HepG2 (cell line): ENCODE measurements around the gene NFE2L3. TPM values are rescaled to one million over a fixed set of nuclear protein-coding genes. Genes with fewer than 3 reads are reported as not detected.

Experiments used
- BORCS8-MEF2B ChIP-seq: sonication (generic); formaldehyde crosslinking; IDR thresholded peaks from 2 replicates; pipeline ENCODE4 v1.8.0; 2022; ENCODE audit warnings: mild to moderate bottlenecking, missing genetic modification reagents
- CENPT ChIP-seq: sonication (generic); formaldehyde crosslinking; IDR thresholded peaks from 2 replicates; pipeline ENCODE4 v1.8.0; 2022; ENCODE audit warnings: low read depth, mild to moderate bottlenecking, moderate library complexity, missing genetic modification reagents
- CENPX ChIP-seq: sonication (generic); formaldehyde crosslinking; IDR thresholded peaks from 2 replicates; pipeline ENCODE4 v1.9.0; 2021; ENCODE audit warnings: mild to moderate bottlenecking, missing genetic modification reagents, moderate library complexity
- CREB1 ChIP-seq, 2 experiments: fragments of 450-650 bp in 1 of 2; IDR thresholded peaks; 2 replicates each; pipeline ENCODE4 v1.6.1; 2016 to 2017; ENCODE audit warnings: control low read depth in 1 of 2, mild to moderate bottlenecking in 1 of 2, missing compliant biosample characterization in 1 of 2, missing genetic modification characterization in 1 of 2
- DNMT3B ChIP-seq: conservative IDR thresholded peaks from 2 replicates; pipeline ENCODE4 v1.6.1; 2016; ENCODE audit warnings: missing biosample characterization, control low read depth
- KLF6 ChIP-seq: IDR thresholded peaks from 2 replicates; pipeline ENCODE4 v1.8.0; 2016; ENCODE audit warnings: missing biosample characterization, missing genetic modification reagents
- MED1 ChIP-seq: sonication (generic); formaldehyde crosslinking; IDR thresholded peaks from 2 replicates; pipeline ENCODE4 v1.4.0; 2020; ENCODE audit warnings: missing genetic modification reagents
- PRMT3 ChIP-seq: sonication (generic); formaldehyde crosslinking; IDR thresholded peaks from 2 replicates; pipeline ENCODE4 v1.8.1; 2022; ENCODE audit warnings: low read depth, mild to moderate bottlenecking, moderate library complexity, missing genetic modification reagents, borderline replicate concordance
- RORA ChIP-seq: sonication (generic); formaldehyde crosslinking; IDR thresholded peaks from 2 replicates; pipeline ENCODE4 v1.5.0; 2020; ENCODE audit warnings: mild to moderate bottlenecking, missing genetic modification reagents, moderate library complexity
- SRY ChIP-seq: sonication (generic); formaldehyde crosslinking; IDR thresholded peaks from 2 replicates; pipeline ENCODE4 v1.8.0; 2022; ENCODE audit warnings: mild to moderate bottlenecking, missing genetic modification reagents
- SUZ12 ChIP-seq: fragments of 150-350 bp; IDR thresholded peaks from 2 replicates; pipeline ENCODE4 v1.6.1; 2014; ENCODE audit warnings: low read depth, low read length
- TGIF2 ChIP-seq: IDR thresholded peaks from 2 replicates; pipeline ENCODE4 v1.6.1; 2016; ENCODE audit warnings: control low read depth, missing compliant biosample characterization
- ZBTB3 ChIP-seq: sonication (generic); formaldehyde crosslinking; IDR thresholded peaks from 2 replicates; pipeline ENCODE4 v1.4.0; 2020; ENCODE audit warnings: low read depth, mild to moderate bottlenecking, moderate library complexity, missing genetic modification reagents, borderline replicate concordance
- ZNF101 ChIP-seq: sonication (generic); formaldehyde crosslinking; IDR thresholded peaks from 2 replicates; pipeline ENCODE4 v1.4.0; 2020; ENCODE audit warnings: mild to moderate bottlenecking, low read depth, missing genetic modification reagents, borderline replicate concordance
- ZNF251 ChIP-seq: sonication (generic); formaldehyde crosslinking; IDR thresholded peaks from 2 replicates; pipeline ENCODE4 v1.9.0; 2021; ENCODE audit warnings: mild to moderate bottlenecking, missing genetic modification reagents
- ZNF274 ChIP-seq: sonication (generic); formaldehyde crosslinking; IDR thresholded peaks from 2 replicates; pipeline ENCODE4 v1.5.1; 2020; ENCODE audit warnings: mild to moderate bottlenecking, missing genetic modification reagents
- ZNF350 ChIP-seq: sonication (generic); formaldehyde crosslinking; IDR thresholded peaks from 2 replicates; pipeline ENCODE4 v1.4.0; 2020; ENCODE audit warnings: mild to moderate bottlenecking, low read depth, missing genetic modification reagents, borderline replicate concordance
- ZNF430 ChIP-seq: sonication (generic); formaldehyde crosslinking; IDR thresholded peaks from 2 replicates; pipeline ENCODE4 v1.9.0; 2021; ENCODE audit warnings: mild to moderate bottlenecking, missing genetic modification reagents
- ZNF607 ChIP-seq: sonication (generic); formaldehyde crosslinking; IDR thresholded peaks from 2 replicates; pipeline ENCODE4 v1.5.1; 2020; ENCODE audit warnings: missing genetic modification reagents, mild to moderate bottlenecking, borderline replicate concordance
- ZNF616 ChIP-seq: sonication (generic); formaldehyde crosslinking; IDR thresholded peaks from 2 replicates; pipeline ENCODE4 v1.5.0; 2020; ENCODE audit warnings: low read depth, mild to moderate bottlenecking, missing genetic modification reagents
- ZNF747 ChIP-seq: sonication (generic); formaldehyde crosslinking; IDR thresholded peaks from 2 replicates; pipeline ENCODE4 v1.8.1; 2023; ENCODE audit warnings: missing genetic modification reagents, mild to moderate bottlenecking, borderline replicate concordance
- ZSCAN21 ChIP-seq: sonication (generic); formaldehyde crosslinking; IDR thresholded peaks from 2 replicates; pipeline ENCODE4 v1.8.0; 2022; ENCODE audit warnings: mild to moderate bottlenecking, missing genetic modification reagents, moderate library complexity, borderline replicate concordance
- ZSCAN31 ChIP-seq: sonication (generic); formaldehyde crosslinking; IDR thresholded peaks from 2 replicates; pipeline ENCODE4 v1.5.0; 2020; ENCODE audit warnings: low read depth, mild to moderate bottlenecking, missing genetic modification reagents
- polyA plus RNA-seq, 8 experiments: library from polyadenylated mRNA; depleted of rRNA in 3 of 8; stranded (reverse) in 7 of 8; unstranded in 1 of 8; fragments of >200 nt; fragmentation: Illumina TruSeq in 4 of 8; extraction: Trizol in 4 of 8; gene quantifications; 2 replicates each; pipeline versions ENCODE4 v1.2.1 to v1.2.3, GENCODE V29; 2011 to 2016; ENCODE audit warnings: low read depth in 4 of 8, missing spikeins in 1 of 8, mixed read lengths in 1 of 8; ENCODE audit not compliant: insufficient read depth in 1 of 8
- total RNA-seq, 5 experiments: library from RNA; depleted of rRNA; stranded (reverse); fragments of >200 nt; fragmentation: Illumina TruSeq; extraction: Trizol; gene quantifications; 2 replicates each; pipeline ENCODE4 v1.2.3, GENCODE V29; 2016; ENCODE audit warnings: low read depth in 1 of 5
- TF ChIP-seq, protein P1 (sequence below): sonication (generic); formaldehyde crosslinking; IDR thresholded peaks from 2 replicates; pipeline ENCODE4 v1.4.0; 2020; ENCODE audit warnings: mild to moderate bottlenecking, missing genetic modification reagents
- TF ChIP-seq, protein P2 (sequence below): IDR thresholded peaks from 2 replicates; pipeline ENCODE4 v1.6.1; 2016; ENCODE audit warnings: mild to moderate bottlenecking, missing biosample characterization, missing genetic modification reagents
- TF ChIP-seq, protein P3 (sequence below): sonication (generic); formaldehyde crosslinking; IDR thresholded peaks from 2 replicates; pipeline ENCODE4 v1.4.0; 2020; ENCODE audit warnings: missing genetic modification reagents, borderline replicate concordance

NFE2L3 gene
- total and polyA plus RNA-seq, 2 of the 13 experiments (the other 11 are each of a cell fraction or from before 2014, with no cell fraction given) = 11.4 to 19.4 TPM

DNA sequence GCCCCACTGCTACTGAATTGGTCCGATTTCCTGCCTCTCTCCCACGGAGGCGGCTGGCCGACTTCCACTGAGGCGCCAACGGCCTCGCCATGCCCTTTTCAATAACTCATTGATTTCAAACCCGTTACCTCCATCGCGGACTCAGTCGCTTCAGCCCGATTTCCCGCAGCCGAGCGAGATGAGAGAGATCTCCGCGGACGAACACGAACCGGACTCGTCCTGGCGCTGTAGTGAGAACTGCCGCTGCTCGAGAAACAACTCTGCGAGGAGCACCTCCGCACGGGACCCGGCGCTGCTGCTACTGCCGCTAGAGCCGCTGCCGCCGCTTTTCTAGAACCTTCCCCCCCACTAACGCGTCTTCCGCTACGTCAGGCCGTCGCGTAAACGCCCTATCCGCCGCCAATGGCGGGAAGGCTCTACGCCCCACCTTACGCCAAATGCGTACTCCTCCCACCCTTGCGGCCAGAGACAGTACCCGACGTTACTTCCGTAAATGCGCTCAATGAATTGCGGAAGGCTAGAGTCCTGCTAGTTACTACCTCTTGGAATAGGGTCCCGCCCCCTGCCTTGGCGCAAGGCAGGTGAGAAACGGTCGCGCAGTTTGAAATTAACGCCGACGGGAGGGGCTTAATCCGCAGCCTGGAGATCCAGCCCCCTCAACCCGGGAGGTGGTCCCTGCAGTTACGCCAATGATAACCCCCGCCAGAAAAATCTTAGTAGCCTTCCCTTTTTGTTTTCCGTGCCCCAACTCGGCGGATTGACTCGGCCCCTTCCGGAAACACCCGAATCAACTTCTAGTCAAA, 48.6 kb downstream of the NFE2L3 start, which contains the start of gene HNRNPA2B1 (continued):
- peak; percentile 96 for TF ChIP-seq ZNF430
- TF ChIP-seq CREB1 (IDR thresholded peaks at IDR 0.05) = peak; percentile 90
- peak; percentile 93 for TF ChIP-seq CREB1 (CRISPR knock-in tag; IDR thresholded peaks at IDR 0.05)
- no peak for TF ChIP-seq ZBTB3 (CRISPR knock-in tag)
- TF ChIP-seq RORA (CRISPR knock-in tag) = no peak
- no peak for TF ChIP-seq SUZ12
- TF ChIP-seq, protein P1, sequence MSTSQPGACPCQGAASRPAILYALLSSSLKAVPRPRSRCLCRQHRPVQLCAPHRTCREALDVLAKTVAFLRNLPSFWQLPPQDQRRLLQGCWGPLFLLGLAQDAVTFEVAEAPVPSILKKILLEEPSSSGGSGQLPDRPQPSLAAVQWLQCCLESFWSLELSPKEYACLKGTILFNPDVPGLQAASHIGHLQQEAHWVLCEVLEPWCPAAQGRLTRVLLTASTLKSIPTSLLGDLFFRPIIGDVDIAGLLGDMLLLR = peak; percentile 59
- TF ChIP-seq ZNF747 = no peak; the same call in 1 of the 2 replicates
- peak; percentile 88; the same call in 1 of the 2 replicates for TF ChIP-seq CENPT (CRISPR knock-in tag)
- peak; percentile 68; the same call in 1 of the 2 replicates for TF ChIP-seq ZNF274 (CRISPR knock-in tag)
- no peak for TF ChIP-seq CENPX (CRISPR knock-in tag)
- TF ChIP-seq DNMT3B (CRISPR knock-in tag) = peak; percentile 54; the same call in 1 of the 2 replicates
- TF ChIP-seq ZSCAN21 (CRISPR knock-in tag) = peak; percentile 64
- peak; percentile 79 for TF ChIP-seq BORCS8-MEF2B
- no peak for TF ChIP-seq ZNF101 (CRISPR knock-in tag)
- TF ChIP-seq, protein P2, sequence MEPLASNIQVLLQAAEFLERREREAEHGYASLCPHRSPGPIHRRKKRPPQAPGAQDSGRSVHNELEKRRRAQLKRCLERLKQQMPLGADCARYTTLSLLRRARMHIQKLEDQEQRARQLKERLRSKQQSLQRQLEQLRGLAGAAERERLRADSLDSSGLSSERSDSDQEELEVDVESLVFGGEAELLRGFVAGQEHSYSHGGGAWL (CRISPR knock-in tag) = peak; percentile 72; the same call in 1 of the 2 replicates
- peak; percentile 72; the same call in 1 of the 2 replicates for TF ChIP-seq ZSCAN31
- peak; percentile 79 for TF ChIP-seq MED1 (CRISPR knock-in tag)
- TF ChIP-seq ZNF607 = peak; percentile 79
- TF ChIP-seq, protein P3, sequence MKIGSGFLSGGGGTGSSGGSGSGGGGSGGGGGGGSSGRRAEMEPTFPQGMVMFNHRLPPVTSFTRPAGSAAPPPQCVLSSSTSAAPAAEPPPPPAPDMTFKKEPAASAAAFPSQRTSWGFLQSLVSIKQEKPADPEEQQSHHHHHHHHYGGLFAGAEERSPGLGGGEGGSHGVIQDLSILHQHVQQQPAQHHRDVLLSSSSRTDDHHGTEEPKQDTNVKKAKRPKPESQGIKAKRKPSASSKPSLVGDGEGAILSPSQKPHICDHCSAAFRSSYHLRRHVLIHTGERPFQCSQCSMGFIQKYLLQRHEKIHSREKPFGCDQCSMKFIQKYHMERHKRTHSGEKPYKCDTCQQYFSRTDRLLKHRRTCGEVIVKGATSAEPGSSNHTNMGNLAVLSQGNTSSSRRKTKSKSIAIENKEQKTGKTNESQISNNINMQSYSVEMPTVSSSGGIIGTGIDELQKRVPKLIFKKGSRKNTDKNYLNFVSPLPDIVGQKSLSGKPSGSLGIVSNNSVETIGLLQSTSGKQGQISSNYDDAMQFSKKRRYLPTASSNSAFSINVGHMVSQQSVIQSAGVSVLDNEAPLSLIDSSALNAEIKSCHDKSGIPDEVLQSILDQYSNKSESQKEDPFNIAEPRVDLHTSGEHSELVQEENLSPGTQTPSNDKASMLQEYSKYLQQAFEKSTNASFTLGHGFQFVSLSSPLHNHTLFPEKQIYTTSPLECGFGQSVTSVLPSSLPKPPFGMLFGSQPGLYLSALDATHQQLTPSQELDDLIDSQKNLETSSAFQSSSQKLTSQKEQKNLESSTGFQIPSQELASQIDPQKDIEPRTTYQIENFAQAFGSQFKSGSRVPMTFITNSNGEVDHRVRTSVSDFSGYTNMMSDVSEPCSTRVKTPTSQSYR = peak; percentile 42; the same call in 1 of the 2 replicates
- TF ChIP-seq ZNF616 (CRISPR knock-in tag) = peak; percentile 21; the same call in 1 of the 2 replicates
- TF ChIP-seq SRY (CRISPR knock-in tag) = peak; percentile 97
- peak; percentile 66; the same call in 1 of the 2 replicates for TF ChIP-seq ZNF350
- TF ChIP-seq TGIF2 = peak; percentile 53; the same call in 1 of the 2 replicates
- TF ChIP-seq PRMT3 (CRISPR knock-in tag) = no peak
- TF ChIP-seq KLF6 (CRISPR knock-in tag) = peak; percentile 86
- no peak for TF ChIP-seq ZNF251 (CRISPR knock-in tag)
